ENCODE data around the gene SYT11. TPM values are rescaled to one million over a fixed set of nuclear protein-coding genes. Genes with fewer than 3 reads are reported as not detected.
"Not testable (repeated sequence)": the region's sequence is repeated elsewhere in the genome, so short reads cannot be mapped to it uniquely, and the experiment has no call there.

SYT11 gene
- total RNA-seq, 1 donor = 47.5 TPM

DNA sequence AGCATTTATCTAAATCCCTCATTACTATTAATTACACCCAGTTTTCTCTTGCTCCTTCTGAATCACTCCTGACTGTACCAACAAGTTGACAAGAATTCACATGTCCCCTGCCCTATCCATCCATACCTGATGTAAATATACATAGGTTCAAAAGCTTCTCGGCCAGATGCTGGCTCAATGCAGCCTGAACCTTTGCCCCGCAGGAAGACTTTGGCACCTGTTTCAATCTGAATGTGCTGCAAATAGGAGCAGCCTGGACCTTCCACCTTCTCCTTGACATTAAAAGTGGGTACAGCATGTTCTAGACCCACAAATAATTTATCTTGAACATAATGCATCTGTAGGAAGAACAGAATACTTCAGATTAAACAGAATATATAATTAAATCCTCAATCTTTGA lies 66.1 kb downstream of the SYT11 start:
- DNase-seq (ENCODE audit: low read depth) = no peak
- TF ChIP-seq, protein P1, sequence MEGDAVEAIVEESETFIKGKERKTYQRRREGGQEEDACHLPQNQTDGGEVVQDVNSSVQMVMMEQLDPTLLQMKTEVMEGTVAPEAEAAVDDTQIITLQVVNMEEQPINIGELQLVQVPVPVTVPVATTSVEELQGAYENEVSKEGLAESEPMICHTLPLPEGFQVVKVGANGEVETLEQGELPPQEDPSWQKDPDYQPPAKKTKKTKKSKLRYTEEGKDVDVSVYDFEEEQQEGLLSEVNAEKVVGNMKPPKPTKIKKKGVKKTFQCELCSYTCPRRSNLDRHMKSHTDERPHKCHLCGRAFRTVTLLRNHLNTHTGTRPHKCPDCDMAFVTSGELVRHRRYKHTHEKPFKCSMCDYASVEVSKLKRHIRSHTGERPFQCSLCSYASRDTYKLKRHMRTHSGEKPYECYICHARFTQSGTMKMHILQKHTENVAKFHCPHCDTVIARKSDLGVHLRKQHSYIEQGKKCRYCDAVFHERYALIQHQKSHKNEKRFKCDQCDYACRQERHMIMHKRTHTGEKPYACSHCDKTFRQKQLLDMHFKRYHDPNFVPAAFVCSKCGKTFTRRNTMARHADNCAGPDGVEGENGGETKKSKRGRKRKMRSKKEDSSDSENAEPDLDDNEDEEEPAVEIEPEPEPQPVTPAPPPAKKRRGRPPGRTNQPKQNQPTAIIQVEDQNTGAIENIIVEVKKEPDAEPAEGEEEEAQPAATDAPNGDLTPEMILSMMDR (IDR thresholded peaks at IDR 0.05; ENCODE audit: insufficient read depth, low read depth, low read length) = no peak
- no peak overlapping the region for H3K4me3 ChIP-seq (ENCODE audit: low read depth, low read length)

DNA sequence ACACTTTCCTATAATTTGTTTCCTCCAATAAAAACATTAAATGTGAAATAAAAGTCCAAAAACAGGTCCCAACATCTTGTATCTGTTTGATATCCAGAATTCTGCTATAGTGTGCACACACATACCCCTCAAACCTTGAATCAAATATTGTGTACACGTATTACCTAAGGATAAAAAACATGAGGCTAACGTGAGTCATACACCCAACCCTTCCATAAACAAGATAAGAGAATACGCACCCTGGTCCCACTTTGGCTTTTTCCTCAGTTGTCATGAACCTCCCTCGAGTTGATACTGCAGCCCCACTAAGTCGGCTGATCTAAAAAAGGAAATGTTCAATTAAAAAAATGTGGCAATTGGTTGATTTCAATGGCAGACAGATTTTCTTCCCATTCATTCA lies 69.7 kb downstream of the SYT11 start:
- TF ChIP-seq, protein P1 (IDR thresholded peaks at IDR 0.05; ENCODE audit: insufficient read depth, low read depth, low read length) = no peak

DNA sequence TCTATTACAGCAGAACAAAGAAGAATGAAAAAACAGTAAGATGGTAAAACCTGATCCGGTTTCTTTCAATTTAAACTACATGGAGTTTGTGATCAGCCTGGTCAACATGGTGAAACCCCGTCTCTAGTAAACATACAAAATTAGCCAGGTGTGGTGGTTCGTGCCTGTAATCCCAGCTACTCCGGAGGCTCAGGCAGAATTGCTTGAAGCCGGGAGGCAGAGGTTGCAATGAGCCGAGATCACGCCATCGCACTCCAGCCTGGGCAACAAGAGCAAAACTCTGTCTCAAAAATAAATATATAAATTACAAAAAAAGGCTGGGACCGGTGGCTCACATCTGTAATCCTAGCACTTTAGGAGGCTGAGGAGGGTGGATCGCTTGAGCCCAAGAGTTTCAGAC lies 71.4 kb downstream of the SYT11 start:
- not testable (repeated sequence) for DNase-seq (ENCODE audit: low read depth)
- H3K4me3 ChIP-seq (ENCODE audit: low read depth, low read length) = peak overlapping the region; percentile 35

More for the DNA sequence above, 69.7 kb downstream of the SYT11 start:
- peak; percentile 46 for DNase-seq (ENCODE audit: low read depth)
- H3K4me3 ChIP-seq (ENCODE audit: low read depth, low read length) = no peak overlapping the region

DNA sequence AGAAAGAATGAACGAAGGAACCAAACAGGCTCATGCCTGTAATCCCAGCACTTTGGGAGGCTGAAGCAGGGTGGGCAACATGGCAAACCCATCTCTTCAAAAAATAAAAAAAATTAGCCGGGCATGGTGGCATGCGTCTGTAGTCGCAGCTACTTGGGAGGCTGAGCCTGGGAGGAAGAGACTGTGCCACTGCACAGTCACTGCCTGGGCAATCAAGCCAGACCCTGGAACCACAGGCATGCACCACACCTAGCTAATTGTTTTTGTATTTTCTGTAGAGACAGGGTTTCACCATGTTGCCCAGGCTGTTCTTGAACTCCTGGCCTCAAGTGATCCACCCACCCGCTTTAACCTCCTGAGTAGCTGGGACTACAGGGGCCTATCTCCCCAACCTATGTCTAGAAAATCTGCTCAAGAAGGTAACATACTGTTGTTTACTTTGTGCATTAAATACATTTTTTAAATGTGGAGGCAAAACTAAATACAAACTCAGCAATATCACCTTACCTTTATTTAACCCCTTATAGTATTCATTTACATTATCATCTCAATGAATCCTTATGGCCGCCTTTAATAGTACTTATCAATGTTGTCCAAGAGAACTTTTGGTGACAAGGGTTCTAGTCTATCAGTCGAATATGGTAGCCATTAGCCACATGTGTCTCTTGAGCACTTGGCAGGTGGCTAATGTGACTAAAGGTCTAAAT lies 72.1 kb downstream of the SYT11 start:
- DNase-seq (ENCODE audit: low read depth) = peak; percentile 7
- TF ChIP-seq, protein P1 (IDR thresholded peaks at IDR 0.05; ENCODE audit: insufficient read depth, low read depth, low read length) = no peak
- H3K4me3 ChIP-seq (ENCODE audit: low read depth, low read length) = peak overlapping the region; percentile 35

DNA sequence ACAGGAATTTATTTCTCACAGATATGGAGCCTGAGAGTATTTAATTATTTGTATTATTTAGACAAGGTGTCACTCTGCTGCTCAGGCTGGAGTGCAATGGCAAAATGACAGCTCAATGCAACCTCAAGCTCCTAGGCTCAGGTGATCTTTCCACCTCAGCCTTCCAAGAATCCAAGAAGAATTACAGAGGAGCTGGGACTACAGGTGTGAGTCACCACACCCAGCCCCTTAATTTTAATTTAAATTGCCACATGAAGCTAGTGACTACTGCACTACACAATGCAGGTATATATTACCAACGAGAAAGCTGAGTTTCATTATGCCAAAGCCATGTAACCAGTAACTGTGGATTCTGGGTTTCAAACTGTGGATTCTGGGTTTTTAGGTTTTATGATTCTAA lies 72.7 kb downstream of the SYT11 start:
- TF ChIP-seq, protein P1 (IDR thresholded peaks at IDR 0.05; ENCODE audit: insufficient read depth, low read depth, low read length) = no peak
- no peak for DNase-seq (ENCODE audit: low read depth)
- H3K4me3 ChIP-seq (ENCODE audit: low read depth, low read length) = peak overlapping the region; percentile 35

DNA sequence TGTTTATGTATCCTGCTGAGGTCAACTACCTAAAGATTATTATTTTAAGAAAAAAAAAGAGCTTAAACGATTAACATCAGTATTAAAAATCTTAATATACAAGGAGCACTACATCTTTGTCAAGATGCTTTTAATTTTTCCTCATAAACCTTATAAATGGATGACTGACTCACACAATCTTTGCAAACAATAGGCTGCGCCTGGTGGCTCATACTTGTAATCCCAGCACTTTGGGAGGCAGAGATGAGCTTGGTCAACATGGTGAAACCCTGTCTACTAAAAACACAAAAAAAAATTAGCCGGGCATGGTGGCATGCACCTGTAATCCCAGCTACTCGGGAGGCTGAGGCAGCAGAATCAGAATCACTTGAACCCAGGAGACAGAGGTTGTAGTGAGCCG lies 73.1 kb downstream of the SYT11 start:
- no peak for DNase-seq (ENCODE audit: low read depth)
- peak overlapping the region; percentile 93 for H3K4me3 ChIP-seq (ENCODE audit: low read depth, low read length)
- TF ChIP-seq, protein P1 (IDR thresholded peaks at IDR 0.05; ENCODE audit: insufficient read depth, low read depth, low read length) = no peak

DNA sequence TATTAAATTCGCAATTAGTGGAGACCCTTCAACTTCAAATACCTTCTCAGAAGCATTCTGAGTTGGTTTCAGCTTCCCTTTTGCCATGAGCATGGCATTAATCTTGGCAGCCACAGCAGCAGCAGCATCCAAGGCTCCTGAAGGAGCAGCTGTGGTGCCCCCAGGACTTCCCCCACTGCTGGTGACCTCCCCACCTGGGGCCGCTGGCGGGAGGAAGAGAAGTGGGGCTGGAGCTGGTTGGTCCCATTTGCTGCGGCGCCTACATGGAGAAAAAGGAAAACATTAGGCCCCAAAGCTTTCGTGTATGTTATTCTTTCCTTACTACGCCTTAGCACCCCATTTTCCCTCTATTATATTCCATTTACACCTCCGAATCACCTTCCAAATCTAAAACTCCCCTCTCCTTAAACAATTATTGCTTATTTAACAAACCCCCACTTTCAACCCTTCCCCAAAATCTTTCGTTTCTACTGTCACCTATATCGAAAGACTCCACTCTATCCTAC lies 74.3 kb downstream of the SYT11 start:
- peak overlapping the region; percentile 93 for H3K4me3 ChIP-seq (ENCODE audit: low read depth, low read length)
- TF ChIP-seq, protein P1 (IDR thresholded peaks at IDR 0.05; ENCODE audit: insufficient read depth, low read depth, low read length) = no peak
- DNase-seq (ENCODE audit: low read depth) = peak; percentile 14

All from fibroblast of villous mesenchyme (primary cell).